K562 (cell line): ENCODE results near the gene GAS2L2. TPM values are rescaled to one million over a fixed set of nuclear protein-coding genes. Genes with fewer than 3 reads are reported as not detected.

Experiments used
- ATAC-seq: fragments of 200-7000 bp; cut with Tn5 transposase; 3 replicates; pipeline ENCODE4 v1.9.1; 2020; ENCODE audit warnings: moderate library complexity
- BruUV-seq: library from RNA; stranded (reverse); fragments of 400-500 nt; replicated peaks from 2 replicates; lab custom pipeline; 2021; lab: Mats Ljungman, UMichigan
- CTCF ChIA-PET: fragments of 300-600 bp; formaldehyde crosslinking; extraction: SDS; loops from one replicate; lab custom pipeline; 2021; ENCODE audit warnings: low intra/inter-chr PET ratio; lab: Yijun Ruan, JAX
- POLR2A ChIA-PET: fragments of 300-600, 350-650 bp; sonication (Branson Sonifier 250); formaldehyde crosslinking; extraction: SDS; loops from one replicate; lab custom pipeline; 2021; ENCODE audit warnings: antibody characterized with exemption, inconsistent platforms; lab: Yijun Ruan, JAX
- DNase-seq, 4 experiments: peaks; one replicate each; pipeline versions ENCODE4 v3.0.0 to v3.0.0-alpha.2; 2011 to 2018; ENCODE audit warnings: low spot score in 3 of 4, mixed read lengths in 3 of 4; ENCODE audit errors: extremely low read depth in 1 of 4
- FAIRE-seq: peaks from 2 replicates; lab custom pipeline; 2011; peaks lifted over from hg19 to GRCh38; lab: Jason Lieb, UNC
- H2AFZ ChIP-seq: 2 replicates; pipeline ENCODE4 v1.6.0; 2011; ENCODE audit warnings: low read depth, low read length, control low read depth, inconsistent platforms
- H3K27ac ChIP-seq: fragments of 200-600 bp; 3 replicates; pipeline ENCODE4 v1.8.0; 2011; ENCODE audit warnings: low read depth, mild to moderate bottlenecking, control low read depth, inconsistent platforms, low read length, moderate library complexity, mixed read lengths; ENCODE audit errors: extremely low read depth
- H3K27me3 ChIP-seq, 2 experiments: fragments of 300-600 bp in 1 of 2; 2 replicates in 1 of 2; 3 replicates in 1 of 2; pipeline versions ENCODE4 v1.6.0 to v1.8.0; 2011; ENCODE audit warnings: inconsistent platforms in 2 of 2, low read length in 2 of 2, mild to moderate bottlenecking in 1 of 2, mixed read lengths in 1 of 2, moderate library complexity in 1 of 2; ENCODE audit not compliant: control insufficient read depth in 2 of 2, insufficient read depth in 2 of 2
- H3K36me3 ChIP-seq: fragments of 300-600 bp; 3 replicates; pipeline ENCODE4 v1.8.0; 2011; ENCODE audit warnings: mild to moderate bottlenecking, low read length, inconsistent platforms; ENCODE audit not compliant: control insufficient read depth, insufficient read depth
- H3K4me1 ChIP-seq, 2 experiments: fragments of 200-600 bp in 1 of 2; replicated peaks in 1 of 2; 2 replicates in 1 of 2; 3 replicates in 1 of 2; pipeline versions ENCODE4 v1.5.1 to v1.8.0; 2011; ENCODE audit warnings: inconsistent platforms in 2 of 2, low read length in 2 of 2, mild to moderate bottlenecking in 1 of 2, mixed read lengths in 1 of 2, moderate library complexity in 1 of 2; ENCODE audit not compliant: control insufficient read depth in 2 of 2, insufficient read depth in 2 of 2
- H3K4me2 ChIP-seq: 2 replicates; pipeline ENCODE4 v1.6.1; 2011; ENCODE audit warnings: low read length, control low read depth, inconsistent platforms, mixed read lengths; ENCODE audit not compliant: insufficient read depth
- H3K4me3 ChIP-seq: fragments of 200-600 bp; sonication (generic), shearing (Covaris generic); 2 replicates; pipeline ENCODE4 v1.5.1; 2016; ENCODE audit warnings: control low read depth, inconsistent platforms
- H3K79me2 ChIP-seq: fragments of 200-600 bp; 3 replicates; pipeline ENCODE4 v1.8.0; 2011; ENCODE audit warnings: low read length, inconsistent platforms; ENCODE audit not compliant: control insufficient read depth, insufficient read depth
- H3K9ac ChIP-seq, 2 experiments: 2 replicates each; pipeline versions ENCODE4 v1.6.0 to v1.6.1; 2011; ENCODE audit warnings: low read depth in 2 of 2, low read length in 2 of 2, control low read depth in 1 of 2, inconsistent platforms in 1 of 2, mild to moderate bottlenecking in 1 of 2, mixed read lengths in 1 of 2; ENCODE audit not compliant: insufficient read depth in 1 of 2
- H3K9me1 ChIP-seq: one replicate; pipeline ENCODE4 v1.6.0; 2011; ENCODE audit warnings: inconsistent platforms, mild to moderate bottlenecking, low read length, moderate library complexity; ENCODE audit not compliant: control insufficient read depth, insufficient read depth
- H3K9me3 ChIP-seq: replicated peaks from 2 replicates; pipeline ENCODE4 v1.5.1; 2011; ENCODE audit warnings: low read depth, low read length, inconsistent platforms; ENCODE audit not compliant: control insufficient read depth, insufficient read depth
- H4K20me1 ChIP-seq: replicated peaks from 2 replicates; pipeline ENCODE4 v1.6.1; 2011; ENCODE audit warnings: low read length, inconsistent platforms, mixed read lengths; ENCODE audit not compliant: control insufficient read depth, insufficient read depth
- COPS2 ChIP-seq: fragments of 450-650 bp; conservative IDR thresholded peaks from 2 replicates; pipeline ENCODE4 v1.6.1; 2016; ENCODE audit warnings: mild to moderate bottlenecking, moderate library complexity
- E2F6 ChIP-seq, 2 experiments: IDR thresholded peaks; 2 replicates each; pipeline ENCODE4 v1.6.1; 2011; ENCODE audit warnings: borderline replicate concordance in 1 of 2, control low read depth in 1 of 2, low read depth in 1 of 2, low read length in 1 of 2, mild to moderate bottlenecking in 1 of 2, mixed read lengths in 1 of 2, moderate library complexity in 1 of 2; ENCODE audit not compliant: insufficient read depth in 1 of 2, insufficient read length in 1 of 2, poor library complexity in 1 of 2, severe bottlenecking in 1 of 2; ENCODE audit errors: extremely low read depth in 1 of 2
- NR2F6 ChIP-seq: fragments of 450-650 bp; formaldehyde crosslinking; IDR thresholded peaks from 2 replicates; pipeline ENCODE4 v1.4.0; 2020; ENCODE audit warnings: mild to moderate bottlenecking
- NR3C1 ChIP-seq: sonication (generic); formaldehyde crosslinking; IDR thresholded peaks from 2 replicates; pipeline ENCODE4 v1.8.1; 2022; ENCODE audit warnings: missing genetic modification reagents
- UBTF ChIP-seq, 2 experiments: IDR thresholded peaks; 2 replicates each; pipeline ENCODE4 v1.6.1; 2012; ENCODE audit warnings: improper control_type of control experiment in 2 of 2, low read depth in 2 of 2, low read length in 2 of 2, borderline replicate concordance in 1 of 2
- ZBTB2 ChIP-seq: fragments of 450-650 bp; IDR thresholded peaks from 2 replicates; pipeline ENCODE4 v1.6.1; 2016; ENCODE audit warnings: antibody characterized with exemption
- ZNF398 ChIP-seq: fragments of 250-450 bp; sonication (Bioruptor Pico); IDR thresholded peaks from 2 replicates; pipeline ENCODE4 v1.8.0; 2021; ENCODE audit warnings: moderate library complexity, mild to moderate bottlenecking, inconsistent platforms
- WGBS: fragments of 100-300 bp; shearing (Covaris generic); methylation state at CpG from one replicate; pipeline ENCODE4 v1.1.6; 2016; ENCODE audit warnings: low coverage, mixed read lengths; ENCODE audit not compliant: insufficient coverage; ENCODE audit errors: missing lambda C conversion rate; 5-methylcytosine and 5-hydroxymethylcytosine counted together
- in situ Hi-C: fragments of 300-500 bp; cut with MboI; formaldehyde crosslinking; loops from 4 replicates; pipeline ENCODE4 v1.15.0; 2018; ENCODE audit warnings: inconsistent platforms, mixed read lengths
- intact Hi-C: fragments of 100-400 bp; cut with micrococcal nuclease; formaldehyde crosslinking; loops from 2 replicates; pipeline ENCODE4 v1.14.2; 2022
- polyA plus RNA-seq, 8 experiments: library from polyadenylated mRNA; depleted of rRNA in 4 of 8; stranded (reverse) in 5 of 8; unstranded in 3 of 8; fragments of >200 nt; fragmentation: Nextera tagmentation in 2 of 8; fragmentation: Illumina TruSeq in 1 of 8; extraction: Ambion mirVana in 2 of 8; extraction: Trizol in 1 of 8; gene quantifications; 2 replicates each; pipeline versions ENCODE4 v1.2.1 to v1.2.3, GENCODE V29; 2011 to 2014; ENCODE audit warnings: inconsistent platforms in 1 of 8, missing spikeins in 1 of 8
- total RNA-seq, 7 experiments: library from RNA; depleted of rRNA in 6 of 7; stranded (reverse); fragments of >200 nt in 6 of 7; fragmentation: Illumina TruSeq in 2 of 7; extraction: Trizol in 2 of 7; gene quantifications; 2 replicates each; pipeline versions ENCODE4 v1.2.1 to v1.2.3, GENCODE V29; 2011 to 2021; ENCODE audit warnings: low replicate concordance in 1 of 7

GAS2L2 gene
- total and polyA plus RNA-seq, 9 of the 15 experiments (the other 6 are each of a cell fraction or from before 2014, with no cell fraction given), result not detected

GRCh38 chr17:35717475-35717874 is 35.6 kb downstream of the GAS2L2 start (continued):
- TF ChIP-seq ZNF398 (CRISPR knock-in tag) (no peak), NR2F6 (CRISPR knock-in tag) (no peak)

- no TSS peak for BruUV-seq
- CTCF ChIA-PET, result no interaction called here
- no peak for ATAC-seq
- Histone ChIP-seq H3K79me2 (no peaks in the 10 kb centered on the region), H3K4me1 (no peaks in the 10 kb centered on the region), H3K27me3 (no peaks in the 10 kb centered on the region), H3K4me2 (no peak overlapping the region), H2AFZ (no peak overlapping the region), H3K4me3 (no peak overlapping the region), H4K20me1 (no peaks in the 10 kb centered on the region), H3K9me3 (no peaks in the 10 kb centered on the region)
- FAIRE-seq, result no peak
- WGBS, result 91% methylated on average over 4 of the region's 4 CpGs
- in situ Hi-C loops (no loop called here), intact Hi-C loops (no loop called here)
- no peak for DNase-seq
- TF ChIP-seq ZBTB2 (no peak), UBTF (IDR thresholded peaks at IDR 0.05; ENCODE audit: borderline replicate concordance in 1 of 2, low read depth in 2 of 2, low read length in 2 of 2) (no peak), E2F6 (IDR thresholded peaks at IDR 0.05; ENCODE audit: borderline replicate concordance in 1 of 2, extremely low read depth in 1 of 2, insufficient read depth in 1 of 2, insufficient read length in 1 of 2, low read depth in 1 of 2, low read length in 1 of 2, poor library complexity in 1 of 2, severe bottlenecking in 1 of 2) (no peak), NR3C1 (CRISPR knock-in tag) (no peak), COPS2 (no peak)
- TF ChIP-seq, all 486 proteins: peak for 0
- Histone ChIP-seq H3K36me3 (peaks cover 92% of the 10 kb centered on the region), H3K9me1 (no peaks in the 10 kb centered on the region), H3K9ac (no peak overlapping the region), H3K27ac (no peak overlapping the region)
- POLR2A ChIA-PET, result interaction anchor here (0.7 to 1.2 kb wide), 2 partner anchors 11 to 33 kb away, joined by 3 to 4 read pairs; no protein-coding TSS in a partner anchor
Observed at GRCh38 chr17:35716897-35717465, 36.1 kb downstream of the GAS2L2 start.
